ENCODE results near the gene TCP11L2.
"Not testable (repeated sequence)": the region's sequence is repeated elsewhere in the genome, so short reads cannot be mapped to it uniquely, and the experiment has no call there.

The TCP11L2 gene

GRCh38 chr12:106362971-106363370 is 60.4 kb downstream of the TCP11L2 start:
- TF ChIP-seq CTCF (conservative IDR thresholded peaks at IDR 0.05), result no peak
- no peak overlapping the region for H3K27ac ChIP-seq

DNA sequence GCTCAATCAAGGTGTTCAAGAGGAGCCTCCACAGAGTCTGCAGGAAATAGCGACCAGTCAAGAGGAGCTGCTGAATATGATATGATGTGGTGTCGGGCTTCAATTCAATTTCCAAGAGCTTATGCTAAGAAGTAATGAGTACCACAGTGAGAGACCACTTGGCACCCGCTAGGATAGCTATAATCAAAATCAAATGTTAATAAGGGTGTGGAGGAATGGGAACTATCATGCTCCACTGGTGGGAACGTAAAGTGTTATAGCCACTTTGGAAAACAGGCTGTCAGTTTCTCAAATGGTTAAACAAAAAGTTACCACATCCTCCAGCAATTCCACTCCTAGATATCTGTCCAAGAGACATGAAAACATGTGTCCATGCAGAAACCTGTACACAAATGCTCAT is 61.7 kb downstream of the TCP11L2 start:
- H3K27ac ChIP-seq, result no peak overlapping the region
- TF ChIP-seq CTCF (conservative IDR thresholded peaks at IDR 0.05), result no peak

DNA sequence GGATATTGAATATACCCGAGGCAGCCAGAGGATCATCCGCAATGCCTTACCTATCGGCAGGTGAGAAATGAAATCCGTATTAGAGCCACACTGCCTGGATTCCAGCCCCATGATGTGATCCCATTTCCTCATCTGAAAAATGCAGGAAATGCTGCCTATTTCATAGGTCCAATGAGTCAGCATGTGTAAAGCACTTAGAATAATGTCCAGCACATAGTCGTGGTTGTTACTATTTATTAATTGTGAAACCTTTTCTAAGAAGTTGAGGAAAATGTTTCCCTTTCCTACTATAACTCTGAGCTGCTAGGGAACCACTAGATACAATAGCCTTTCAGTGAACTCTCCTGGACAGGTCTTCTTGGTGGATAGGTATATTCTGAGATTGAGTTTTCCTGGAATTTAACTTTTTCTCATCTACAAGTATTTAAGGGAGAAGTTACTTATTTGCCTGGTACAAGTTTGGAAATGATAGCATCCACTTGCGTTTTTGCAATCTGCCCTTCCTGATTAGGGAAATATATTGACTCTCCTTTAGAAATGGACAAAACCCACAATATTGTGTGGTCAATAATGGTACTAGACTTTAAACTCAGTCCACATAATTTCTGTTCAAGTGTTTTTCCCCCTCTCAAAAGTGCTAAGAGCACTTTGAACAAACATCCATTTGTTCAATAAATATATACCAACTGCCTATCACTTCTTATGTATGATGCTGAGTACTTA is 67.3 kb downstream of the TCP11L2 start:
- H3K27ac ChIP-seq, result no peak overlapping the region
- TF ChIP-seq CTCF (conservative IDR thresholded peaks at IDR 0.05), result no peak

DNA sequence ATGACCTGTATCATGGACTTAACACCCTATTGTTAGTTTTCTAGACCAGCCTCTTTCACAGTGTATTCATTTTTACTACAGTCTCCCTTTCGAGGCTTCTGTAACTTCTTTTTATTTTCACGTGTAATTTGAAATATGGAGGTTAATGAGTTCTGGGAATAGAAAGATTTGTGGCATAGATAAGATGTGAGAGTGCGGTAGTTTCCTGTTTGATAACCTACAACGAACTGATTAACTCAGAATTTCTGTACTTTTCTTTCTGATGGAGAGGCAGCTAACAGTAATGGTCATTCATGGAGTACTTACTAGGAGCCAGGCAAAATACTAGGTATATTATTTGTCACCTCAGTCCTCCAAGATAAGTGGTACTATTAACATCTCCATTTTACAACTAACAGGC is 76.3 kb downstream of the TCP11L2 start:
- H3K27ac ChIP-seq, result no peak overlapping the region
- TF ChIP-seq CTCF (conservative IDR thresholded peaks at IDR 0.05), result no peak

- no peak overlapping the region for H3K27ac ChIP-seq
- no peak for TF ChIP-seq CTCF (conservative IDR thresholded peaks at IDR 0.05)
Observed at GRCh38 chr12:106380954-106381353, 78.4 kb downstream of the TCP11L2 start.

GRCh38 chr12:106381866-106382265 is 79.3 kb downstream of the TCP11L2 start:
- H3K27ac ChIP-seq, result not testable (repeated sequence)

DNA sequence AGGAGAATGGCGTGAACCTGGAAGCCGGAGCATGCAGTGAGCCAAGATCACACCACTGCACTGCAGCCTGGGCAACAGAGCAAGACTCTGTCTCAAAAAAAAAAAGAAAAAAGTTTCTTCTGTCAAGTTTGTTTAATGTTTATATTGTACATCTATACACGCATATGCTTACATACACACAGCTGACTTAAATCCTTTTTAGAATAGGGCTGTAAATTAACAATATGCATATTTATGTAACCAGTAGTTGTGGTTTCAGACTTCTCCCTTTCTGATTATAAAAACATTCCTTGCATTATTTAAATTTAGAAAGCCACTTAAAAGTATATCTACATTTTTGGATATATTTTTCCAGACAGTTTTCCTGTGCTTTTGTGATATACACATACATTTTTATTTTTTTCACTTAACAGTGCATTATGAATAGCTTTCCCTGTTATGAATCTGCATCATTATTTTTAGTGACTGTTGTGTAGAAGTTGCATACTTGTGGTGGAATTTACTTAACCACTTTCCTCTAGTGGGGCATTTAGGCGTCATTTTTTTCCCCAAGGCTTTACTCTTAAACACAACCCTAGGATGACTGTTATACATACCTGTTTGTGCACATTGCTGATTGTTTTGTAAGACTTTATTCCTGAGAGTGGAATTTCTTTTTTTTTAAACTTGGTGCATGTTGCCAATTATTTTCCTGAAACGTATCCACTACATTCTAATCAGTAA is 84.4 kb downstream of the TCP11L2 start:
- no peak for TF ChIP-seq CTCF (conservative IDR thresholded peaks at IDR 0.05)
- no peak overlapping the region for H3K27ac ChIP-seq

- TF ChIP-seq CTCF (conservative IDR thresholded peaks at IDR 0.05), result no peak
Observed at GRCh38 chr12:106387848-106388377, 85.4 kb downstream of the TCP11L2 start.

More at GRCh38 chr12:106387848-106388377, 85.4 kb downstream of the TCP11L2 start:
- H3K27ac ChIP-seq, result no peak overlapping the region
